ENCODE measurements around the gene RHOD.

RHOD gene

GRCh38 chr11:67062526-67063373 is 6.1 kb downstream of the RHOD start:
- DNase-seq: no peak

- DNase-seq: no peak
Observed at GRCh38 chr11:67066333-67066709, 9.7 kb downstream of the RHOD start.

- DNase-seq: peak; percentile 58
Observed at GRCh38 chr11:67071420-67072284, 15.0 kb downstream of the RHOD start.

GRCh38 chr11:67072295-67072694 is 15.6 kb downstream of the RHOD start:
- no peak for DNase-seq

GRCh38 chr11:67073908-67074307 is 17.3 kb downstream of the RHOD start:
- DNase-seq: no peak

- no peak for DNase-seq
Observed at GRCh38 chr11:67076202-67076601, 19.6 kb downstream of the RHOD start.

GRCh38 chr11:67079065-67079705 is 22.5 kb downstream of the RHOD start:
- DNase-seq: no peak

GRCh38 chr11:67082071-67082791 is 25.6 kb downstream of the RHOD start:
- no peak for DNase-seq

- DNase-seq: no peak
Observed at GRCh38 chr11:67083786-67084366, 27.2 kb downstream of the RHOD start.

- DNase-seq: no peak
Observed at GRCh38 chr11:67085617-67086016, 29.0 kb downstream of the RHOD start.

- no peak for DNase-seq
Observed at GRCh38 chr11:67090717-67091116, 34.1 kb downstream of the RHOD start.

GRCh38 chr11:67095214-67095507 is 38.5 kb downstream of the RHOD start:
- DNase-seq: no peak

GRCh38 chr11:67098799-67099429 is 42.3 kb downstream of the RHOD start:
- no peak for DNase-seq

GRCh38 chr11:67099831-67100324 is 43.2 kb downstream of the RHOD start:
- DNase-seq: no peak

GRCh38 chr11:67102664-67103063 is 46.0 kb downstream of the RHOD start:
- no peak for DNase-seq

GRCh38 chr11:67105964-67106363 is 49.3 kb downstream of the RHOD start:
- no peak for DNase-seq

- DNase-seq: no peak
Observed at GRCh38 chr11:67111261-67111660, 54.6 kb downstream of the RHOD start.

- DNase-seq: peak; percentile 34
Observed at GRCh38 chr11:67113231-67113721, 56.6 kb downstream of the RHOD start.

GRCh38 chr11:67114275-67114896 is 57.7 kb downstream of the RHOD start:
- no peak for DNase-seq

- DNase-seq: no peak
Observed at GRCh38 chr11:67116758-67117105, 60.1 kb downstream of the RHOD start.

GRCh38 chr11:67117176-67117575 is 60.5 kb downstream of the RHOD start:
- no peak for DNase-seq
